ENCODE results near the gene TPM3. TPM values are rescaled to one million over a fixed set of nuclear protein-coding genes. Genes with fewer than 3 reads are reported as not detected.

TPM3 gene
- total and polyA plus RNA-seq, 10 of the 15 experiments (the other 5 are each of a cell fraction or from before 2014, with no cell fraction given) = 270 to 759 (median 505) TPM

- TF ChIP-seq JUNB (IDR thresholded peaks at IDR 0.05) = no peak
- TF ChIP-seq HCFC1 (IDR thresholded peaks at IDR 0.05; ENCODE audit: low read length) = peak; percentile 56
- TF ChIP-seq NBN (IDR thresholded peaks at IDR 0.05) = peak; percentile 83; the same call in 1 of the 2 replicates
- TF ChIP-seq, protein P1, sequence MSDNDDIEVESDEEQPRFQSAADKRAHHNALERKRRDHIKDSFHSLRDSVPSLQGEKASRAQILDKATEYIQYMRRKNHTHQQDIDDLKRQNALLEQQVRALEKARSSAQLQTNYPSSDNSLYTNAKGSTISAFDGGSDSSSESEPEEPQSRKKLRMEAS (IDR thresholded peaks at IDR 0.05; ENCODE audit: low read depth, low read length) = no peak; the same call in 1 of the 2 replicates
- TF ChIP-seq ESRRA (IDR thresholded peaks at IDR 0.05; ENCODE audit: low read length) = no peak
- TF ChIP-seq, protein P2, sequence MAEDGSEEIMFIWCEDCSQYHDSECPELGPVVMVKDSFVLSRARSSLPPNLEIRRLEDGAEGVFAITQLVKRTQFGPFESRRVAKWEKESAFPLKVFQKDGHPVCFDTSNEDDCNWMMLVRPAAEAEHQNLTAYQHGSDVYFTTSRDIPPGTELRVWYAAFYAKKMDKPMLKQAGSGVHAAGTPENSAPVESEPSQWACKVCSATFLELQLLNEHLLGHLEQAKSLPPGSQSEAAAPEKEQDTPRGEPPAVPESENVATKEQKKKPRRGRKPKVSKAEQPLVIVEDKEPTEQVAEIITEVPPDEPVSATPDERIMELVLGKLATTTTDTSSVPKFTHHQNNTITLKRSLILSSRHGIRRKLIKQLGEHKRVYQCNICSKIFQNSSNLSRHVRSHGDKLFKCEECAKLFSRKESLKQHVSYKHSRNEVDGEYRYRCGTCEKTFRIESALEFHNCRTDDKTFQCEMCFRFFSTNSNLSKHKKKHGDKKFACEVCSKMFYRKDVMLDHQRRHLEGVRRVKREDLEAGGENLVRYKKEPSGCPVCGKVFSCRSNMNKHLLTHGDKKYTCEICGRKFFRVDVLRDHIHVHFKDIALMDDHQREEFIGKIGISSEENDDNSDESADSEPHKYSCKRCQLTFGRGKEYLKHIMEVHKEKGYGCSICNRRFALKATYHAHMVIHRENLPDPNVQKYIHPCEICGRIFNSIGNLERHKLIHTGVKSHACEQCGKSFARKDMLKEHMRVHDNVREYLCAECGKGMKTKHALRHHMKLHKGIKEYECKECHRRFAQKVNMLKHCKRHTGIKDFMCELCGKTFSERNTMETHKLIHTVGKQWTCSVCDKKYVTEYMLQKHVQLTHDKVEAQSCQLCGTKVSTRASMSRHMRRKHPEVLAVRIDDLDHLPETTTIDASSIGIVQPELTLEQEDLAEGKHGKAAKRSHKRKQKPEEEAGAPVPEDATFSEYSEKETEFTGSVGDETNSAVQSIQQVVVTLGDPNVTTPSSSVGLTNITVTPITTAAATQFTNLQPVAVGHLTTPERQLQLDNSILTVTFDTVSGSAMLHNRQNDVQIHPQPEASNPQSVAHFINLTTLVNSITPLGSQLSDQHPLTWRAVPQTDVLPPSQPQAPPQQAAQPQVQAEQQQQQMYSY (CRISPR knock-in tag; IDR thresholded peaks at IDR 0.05) = no peak
- no peak for TF ChIP-seq NR2C2 (IDR thresholded peaks at IDR 0.05; ENCODE audit: borderline replicate concordance, control insufficient read depth, insufficient read length, low read depth)
- TF ChIP-seq, protein P3, sequence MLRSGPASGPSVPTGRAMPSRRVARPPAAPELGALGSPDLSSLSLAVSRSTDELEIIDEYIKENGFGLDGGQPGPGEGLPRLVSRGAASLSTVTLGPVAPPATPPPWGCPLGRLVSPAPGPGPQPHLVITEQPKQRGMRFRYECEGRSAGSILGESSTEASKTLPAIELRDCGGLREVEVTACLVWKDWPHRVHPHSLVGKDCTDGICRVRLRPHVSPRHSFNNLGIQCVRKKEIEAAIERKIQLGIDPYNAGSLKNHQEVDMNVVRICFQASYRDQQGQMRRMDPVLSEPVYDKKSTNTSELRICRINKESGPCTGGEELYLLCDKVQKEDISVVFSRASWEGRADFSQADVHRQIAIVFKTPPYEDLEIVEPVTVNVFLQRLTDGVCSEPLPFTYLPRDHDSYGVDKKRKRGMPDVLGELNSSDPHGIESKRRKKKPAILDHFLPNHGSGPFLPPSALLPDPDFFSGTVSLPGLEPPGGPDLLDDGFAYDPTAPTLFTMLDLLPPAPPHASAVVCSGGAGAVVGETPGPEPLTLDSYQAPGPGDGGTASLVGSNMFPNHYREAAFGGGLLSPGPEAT (IDR thresholded peaks at IDR 0.05; ENCODE audit: low read depth) = peak; percentile 77; the same call in 1 of the 2 replicates
- no peak for TF ChIP-seq TCF3 (IDR thresholded peaks at IDR 0.05; ENCODE audit: borderline replicate concordance, insufficient read depth, low read depth, low read length)
- TF ChIP-seq CREM (IDR thresholded peaks at IDR 0.05; ENCODE audit: low read depth) = peak; percentile 98
- TF ChIP-seq BCL3 (IDR thresholded peaks at IDR 0.05; ENCODE audit: borderline replicate concordance, insufficient read depth, low read depth, low read length, poor library complexity, severe bottlenecking) = no peak
- 0 out of 2 replicates have a peak, but pooled peaks have one; percentile 19 for TF ChIP-seq BCLAF1 (IDR thresholded peaks at IDR 0.05)
- peak; percentile 98 for TF ChIP-seq POLR2A (IDR thresholded peaks at IDR 0.05; ENCODE audit: low read depth, low read length)
- no peak for TF ChIP-seq SMC3 (IDR thresholded peaks at IDR 0.05; ENCODE audit: borderline replicate concordance, low read length)
- TF ChIP-seq PBX3 (IDR thresholded peaks at IDR 0.05; ENCODE audit: insufficient replicate concordance, low read depth, low read length) = no peak
- no peak for TF ChIP-seq PAX5 (IDR thresholded peaks at IDR 0.05; ENCODE audit: borderline replicate concordance, low read depth, low read length)
These were observed 8.6 kb downstream of the TPM3 start (continued) for GRCh38 chr1:154183046-154183915.

All from GM12878 (cell line).